PC-9 (cell line): ENCODE data around the gene PASK.

Source experiments
- CTCF ChIP-seq: fragments of 200-600 bp; sonication (generic); conservative IDR thresholded peaks from 2 replicates; pipeline ENCODE4 v1.6.1; 2017; ENCODE audit warnings: mixed run types, antibody characterized with exemption, mild to moderate bottlenecking, moderate library complexity
- EZH2 ChIP-seq: fragments of 200-600 bp; sonication (generic); IDR thresholded peaks from 2 replicates; pipeline ENCODE4 v1.8.0; 2017; ENCODE audit warnings: antibody characterized with exemption, low read depth

- no peak for TF ChIP-seq CTCF
- no peak for TF ChIP-seq EZH2
Observed at GRCh38 chr2:241111440-241111805, 37.8 kb downstream of the PASK start.
